ELF-1 (cell line): ENCODE measurements around the gene SARNP.
"Not testable (repeated sequence)": the region's sequence is repeated elsewhere in the genome, so short reads cannot be mapped to it uniquely, and the experiment has no call there.

Source experiments
- DNase-seq: peaks from one replicate; pipeline ENCODE4 v3.0.0-alpha.2; 2016; ENCODE audit warnings: low read depth, low spot score

SARNP gene, protein sequence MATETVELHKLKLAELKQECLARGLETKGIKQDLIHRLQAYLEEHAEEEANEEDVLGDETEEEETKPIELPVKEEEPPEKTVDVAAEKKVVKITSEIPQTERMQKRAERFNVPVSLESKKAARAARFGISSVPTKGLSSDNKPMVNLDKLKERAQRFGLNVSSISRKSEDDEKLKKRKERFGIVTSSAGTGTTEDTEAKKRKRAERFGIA

DNA sequence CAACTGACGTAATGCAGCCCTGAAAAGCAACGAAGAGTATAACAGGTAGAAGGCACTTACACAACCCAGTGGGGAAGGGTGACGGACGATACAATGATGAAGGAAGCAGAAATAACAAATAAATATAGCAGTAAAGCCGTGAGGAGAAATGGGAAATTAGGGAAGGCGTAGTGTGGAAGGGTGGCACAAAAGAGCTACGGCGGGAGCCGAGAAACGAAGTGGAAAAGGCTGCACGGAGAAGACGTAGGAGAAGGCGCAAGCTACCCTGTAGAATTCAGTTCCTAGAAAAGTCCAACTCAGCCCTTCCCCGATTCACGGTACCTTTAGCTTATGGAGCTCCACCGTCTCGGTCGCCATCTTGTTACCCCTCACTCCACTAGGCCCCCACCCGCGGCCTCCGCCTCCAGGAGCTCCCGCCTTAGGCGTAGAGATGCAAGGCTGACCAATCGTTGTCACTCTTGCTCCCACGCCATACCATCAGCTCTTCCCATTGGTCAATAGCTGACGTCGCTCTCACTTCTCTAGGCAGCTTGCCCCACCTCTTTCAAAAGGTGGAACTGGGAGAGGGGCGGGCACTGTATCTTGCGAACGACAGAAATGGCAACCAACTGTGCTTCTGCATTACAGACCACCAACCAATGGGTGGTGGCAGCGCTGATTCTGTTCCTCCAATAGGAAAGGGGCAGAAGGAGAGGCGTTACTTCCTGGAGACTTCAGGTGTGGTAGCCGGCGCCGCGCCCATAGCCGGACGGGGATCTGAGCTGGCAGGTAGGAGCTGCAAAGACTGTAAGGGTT, at the start of gene SARNP, which contains the start of gene ORMDL2:
Gene SARNP (minus strand): TSS at position 380 of the 795 bp plus-strand sequence. CDS start 23 bp downstream, at position 357.
Gene ORMDL2 (plus strand): TSS at position 697 of the 795 bp plus-strand sequence. CDS start 959 bp downstream, outside the sequence.
- DNase-seq, result peak; percentile 100

DNA sequence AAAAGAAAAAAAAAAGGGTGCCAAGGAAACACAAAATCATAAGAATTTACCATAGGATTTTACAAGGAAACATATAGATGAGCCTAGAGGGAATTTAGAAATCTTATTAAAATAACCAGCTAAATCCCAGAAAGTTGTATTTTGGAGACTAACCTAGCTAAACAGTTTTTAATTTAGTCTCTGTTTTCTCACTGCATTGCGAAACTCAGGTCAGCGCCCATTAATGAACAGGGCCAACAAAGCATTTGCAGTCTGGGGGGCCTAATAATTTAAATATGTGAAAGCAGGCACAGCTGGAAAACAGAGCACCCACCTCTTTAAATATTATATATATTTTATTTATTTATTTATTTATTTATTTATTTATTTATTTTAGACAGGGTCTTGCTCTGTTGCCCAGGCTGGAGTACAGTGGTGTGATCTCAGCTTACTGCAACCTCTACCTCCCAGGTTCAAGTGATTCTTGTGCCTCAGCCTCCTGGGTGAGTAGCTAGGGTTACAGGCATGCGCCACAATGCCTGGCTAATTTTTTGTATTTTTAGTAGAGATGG, 49.0 kb upstream of the SARNP start:
- not testable (repeated sequence) for DNase-seq

DNA sequence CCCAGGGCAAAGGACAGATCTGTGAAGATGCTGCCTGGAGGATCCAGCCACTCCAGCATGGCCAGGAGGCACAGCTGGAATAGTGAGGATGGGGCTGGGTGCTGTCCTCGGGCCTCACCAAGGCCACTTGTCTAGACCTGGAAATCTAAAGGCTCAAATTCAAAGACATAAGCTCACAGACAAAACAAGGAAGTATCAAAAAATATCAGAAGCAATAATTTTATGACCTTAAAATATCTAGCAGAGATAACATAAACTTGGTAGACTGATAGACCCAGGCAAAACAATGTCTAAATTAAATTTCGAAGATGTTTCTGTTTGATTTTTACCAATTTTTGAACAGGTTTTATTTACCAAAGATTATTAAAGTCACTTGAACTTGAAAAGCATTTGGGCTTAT, 47.8 kb upstream of the SARNP start:
- no peak for DNase-seq

DNA sequence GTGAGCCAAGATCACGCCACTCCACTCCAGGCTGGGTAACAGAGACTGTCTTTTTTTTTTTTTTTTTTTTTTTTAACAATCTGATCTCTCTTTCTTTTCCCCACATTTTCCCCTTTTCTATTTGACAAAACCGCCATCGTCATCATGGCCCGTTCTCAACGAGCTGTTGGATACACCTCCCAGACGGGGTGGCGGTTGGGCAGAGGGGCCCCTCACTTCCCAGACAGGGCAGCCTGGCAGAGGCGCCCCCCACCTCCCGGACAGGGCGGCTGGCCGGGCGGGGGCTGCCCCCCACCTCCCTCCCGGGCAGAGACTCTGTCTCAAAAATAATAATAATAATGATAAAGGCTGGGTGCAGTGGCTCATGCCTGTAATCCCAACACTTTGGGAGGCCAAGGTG, 45.4 kb upstream of the SARNP start:
- DNase-seq, result not testable (repeated sequence)

DNA sequence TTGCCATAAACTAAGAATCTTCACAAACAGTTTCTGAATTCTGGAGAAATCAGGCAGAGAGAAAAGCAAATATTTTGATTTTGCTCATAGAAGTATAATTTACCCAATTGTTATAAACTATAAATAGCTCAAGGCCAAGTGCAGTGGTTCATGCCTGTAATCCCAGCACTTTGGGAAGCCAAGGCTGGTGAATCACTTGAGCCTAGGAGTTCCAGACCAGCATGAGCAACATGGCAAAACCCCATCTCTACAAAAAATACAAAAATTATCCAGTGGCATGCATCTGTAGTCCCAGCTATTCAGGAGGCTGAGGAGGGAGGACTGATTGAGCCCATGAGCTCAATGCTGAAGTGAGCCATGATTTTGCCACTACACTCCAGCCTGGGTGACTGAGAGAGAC, 44.8 kb upstream of the SARNP start:
- DNase-seq, result no peak

DNA sequence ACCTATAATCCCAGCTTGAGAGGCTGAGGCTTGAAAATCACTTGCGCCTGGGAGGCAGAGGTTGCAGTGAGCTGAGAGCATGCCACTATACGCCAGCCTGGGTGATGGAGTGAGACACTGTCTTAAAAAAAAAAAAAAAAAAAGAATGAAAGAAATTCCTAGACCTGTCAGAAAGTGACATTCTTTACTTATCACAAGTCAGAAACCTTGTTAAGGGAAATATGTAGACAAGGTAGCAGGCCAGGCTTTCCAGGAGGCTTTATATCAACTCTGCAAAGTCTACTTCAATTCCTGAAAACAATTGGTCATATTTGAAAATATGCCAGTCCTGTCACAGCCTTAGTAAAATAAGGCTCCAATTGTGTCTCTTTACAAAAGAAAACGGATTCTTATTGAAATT, 44.3 kb upstream of the SARNP start:
- no peak for DNase-seq

DNA sequence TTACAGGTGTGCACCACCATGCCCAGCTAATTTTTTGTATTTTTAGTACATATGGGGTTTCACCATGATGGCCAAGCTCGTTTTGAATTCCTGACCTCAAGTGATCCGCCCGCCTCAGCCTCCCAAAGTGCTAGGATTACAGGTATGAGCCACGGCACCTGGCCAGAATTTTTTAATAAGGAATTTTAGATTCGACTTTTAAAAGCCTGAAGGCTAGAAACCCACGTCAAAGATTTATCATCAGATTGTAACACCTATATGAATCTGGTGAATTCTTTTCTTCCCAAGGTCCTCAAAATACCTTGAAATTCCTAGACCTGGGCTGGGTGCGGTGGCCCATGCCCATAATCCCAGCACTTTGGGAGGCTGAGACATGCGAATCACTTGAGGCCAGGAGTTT, 43.9 kb upstream of the SARNP start:
- no peak for DNase-seq

DNA sequence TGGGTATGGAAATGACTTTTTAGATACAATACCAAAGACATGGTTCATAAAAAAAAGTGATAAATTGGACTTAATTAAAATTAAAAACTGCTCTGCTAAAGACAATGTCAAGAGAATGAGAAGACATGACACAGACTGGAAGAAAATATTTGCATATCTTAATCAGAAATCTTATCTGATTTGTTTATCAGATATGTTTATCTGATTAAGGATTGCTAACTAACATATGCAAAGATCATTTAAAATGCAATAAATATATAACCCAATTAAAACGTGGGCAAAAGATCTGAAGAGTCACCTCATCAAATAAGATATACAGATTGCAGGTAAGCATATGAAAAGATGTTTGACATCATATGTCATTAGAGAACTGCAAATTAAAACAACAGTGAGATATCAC, 35.2 kb upstream of the SARNP start:
- no peak for DNase-seq

DNA sequence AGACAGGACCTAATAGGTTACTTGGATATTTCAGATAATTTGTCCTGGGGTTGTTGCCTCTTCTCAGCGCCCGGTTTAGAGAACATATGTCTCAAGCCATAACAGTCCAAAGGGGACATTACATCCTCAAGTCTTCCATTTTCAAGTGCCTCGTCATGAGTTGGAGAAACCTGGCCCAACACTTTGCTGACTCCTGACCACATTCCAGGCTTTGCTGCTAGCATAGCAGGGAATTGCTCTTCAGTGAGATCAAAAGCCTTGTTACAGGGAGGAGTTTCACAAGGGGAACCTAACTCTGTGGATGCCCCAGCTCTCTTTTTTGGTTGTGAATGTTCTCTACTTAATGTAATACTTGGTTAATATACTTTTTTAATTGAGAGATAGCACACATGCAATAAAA, 33.4 kb upstream of the SARNP start:
- DNase-seq, result peak; percentile 26

DNA sequence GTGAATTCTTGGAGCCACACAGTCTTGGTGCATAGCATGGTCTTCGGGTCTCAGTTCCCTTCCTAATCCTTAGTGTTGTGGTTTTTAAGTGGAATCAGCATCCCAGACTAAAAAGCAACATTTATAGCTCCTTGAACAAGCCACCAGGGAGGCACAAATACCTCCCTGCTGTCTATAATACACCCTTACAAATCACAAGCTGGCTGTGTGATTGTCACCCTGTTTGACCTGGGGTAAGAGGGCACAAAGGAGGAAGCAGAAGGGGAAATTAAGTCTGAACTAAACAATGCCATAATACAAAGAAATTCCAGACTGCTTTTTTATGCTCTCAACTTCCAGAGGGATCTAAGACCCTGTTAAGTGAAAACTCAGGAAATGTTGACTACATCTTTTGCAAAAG, 32.9 kb upstream of the SARNP start:
- no peak for DNase-seq

DNA sequence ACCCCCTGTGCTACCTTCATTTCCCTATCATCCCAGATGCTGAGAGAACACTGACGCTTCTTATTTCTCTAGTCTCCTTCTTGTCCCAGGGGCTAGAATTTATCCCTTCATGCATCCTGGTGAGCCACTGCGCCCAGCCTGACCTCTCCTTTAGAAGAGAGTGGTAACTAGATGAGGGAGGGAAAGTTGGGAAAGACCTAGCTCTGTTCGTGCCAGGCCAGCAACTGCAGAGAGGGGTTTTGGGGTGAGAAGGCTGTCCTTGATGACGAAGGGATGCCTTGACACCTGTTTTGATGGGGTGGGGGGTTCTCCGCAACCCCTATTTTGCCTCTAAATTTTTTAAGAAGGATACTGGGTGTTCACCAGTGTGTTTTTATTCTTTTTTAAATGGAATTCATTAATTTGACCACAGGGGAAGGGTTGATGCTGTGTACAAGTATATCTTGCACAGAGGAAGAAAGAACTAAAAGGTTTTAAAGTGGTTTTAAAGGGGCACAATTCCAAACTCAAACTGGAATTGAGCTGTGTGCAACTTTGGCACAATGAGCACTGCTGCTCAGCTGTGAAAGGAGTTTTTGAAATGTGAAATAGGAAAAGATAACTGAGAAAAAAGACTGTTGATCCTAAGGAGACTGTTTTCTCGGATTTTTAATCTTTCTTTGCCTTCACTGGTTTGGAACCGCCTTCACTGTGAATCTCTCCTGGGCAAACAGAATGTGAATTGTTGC, 32.3 kb upstream of the SARNP start:
- no peak for DNase-seq

DNA sequence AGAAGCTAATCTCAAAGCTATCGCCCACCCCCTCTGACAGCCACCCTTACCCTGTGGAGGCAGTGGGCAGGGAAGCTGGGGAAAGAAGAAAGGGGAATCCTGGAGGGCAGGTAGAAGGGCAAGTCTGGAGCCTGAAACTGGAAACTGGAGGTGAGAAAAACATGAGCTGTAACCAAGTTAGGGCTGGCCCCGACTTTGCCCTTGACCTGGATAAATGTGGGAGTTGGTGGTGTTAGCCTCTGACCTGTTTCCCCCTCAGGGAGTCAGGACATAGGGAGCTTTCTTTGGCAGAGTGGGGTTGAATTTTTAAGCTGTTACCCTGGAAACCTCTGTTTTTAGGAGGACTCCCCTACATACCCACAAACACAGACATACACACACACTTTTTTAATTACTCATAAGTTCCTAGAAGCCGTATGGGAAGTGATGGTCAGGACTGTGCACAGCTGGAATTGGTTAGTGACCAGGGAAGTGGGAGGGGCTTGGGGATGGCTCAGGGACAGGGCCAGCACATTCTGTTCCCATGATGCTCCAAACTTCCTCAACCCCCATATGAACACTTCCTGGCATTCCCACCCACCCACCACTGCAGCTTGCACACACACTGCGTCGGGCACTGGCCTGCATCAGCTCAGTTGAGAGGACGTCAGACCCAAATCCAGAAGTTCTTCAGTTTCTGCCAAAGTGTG, 30.2 kb upstream of the SARNP start:
- DNase-seq, result peak; percentile 27

DNA sequence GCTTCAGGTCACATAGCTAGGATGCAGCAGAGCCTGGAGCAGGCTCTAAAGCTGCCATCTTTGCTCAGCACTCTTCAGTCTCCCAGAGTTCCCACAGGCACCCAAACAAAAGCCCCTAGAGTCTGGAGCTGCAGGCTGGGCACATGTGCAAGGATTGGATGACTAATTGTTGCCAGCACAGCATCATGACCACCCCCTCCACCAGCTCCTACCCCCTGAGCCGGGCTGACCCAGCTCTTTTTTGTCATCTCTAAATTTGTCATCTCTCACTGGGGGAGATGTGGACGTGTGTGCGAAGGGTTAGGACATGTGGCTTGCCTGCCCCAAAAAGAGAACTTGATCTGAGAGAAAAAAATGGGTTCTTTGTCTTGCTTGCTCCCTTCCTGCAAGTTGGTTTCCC, 29.5 kb upstream of the SARNP start:
- no peak for DNase-seq

DNA sequence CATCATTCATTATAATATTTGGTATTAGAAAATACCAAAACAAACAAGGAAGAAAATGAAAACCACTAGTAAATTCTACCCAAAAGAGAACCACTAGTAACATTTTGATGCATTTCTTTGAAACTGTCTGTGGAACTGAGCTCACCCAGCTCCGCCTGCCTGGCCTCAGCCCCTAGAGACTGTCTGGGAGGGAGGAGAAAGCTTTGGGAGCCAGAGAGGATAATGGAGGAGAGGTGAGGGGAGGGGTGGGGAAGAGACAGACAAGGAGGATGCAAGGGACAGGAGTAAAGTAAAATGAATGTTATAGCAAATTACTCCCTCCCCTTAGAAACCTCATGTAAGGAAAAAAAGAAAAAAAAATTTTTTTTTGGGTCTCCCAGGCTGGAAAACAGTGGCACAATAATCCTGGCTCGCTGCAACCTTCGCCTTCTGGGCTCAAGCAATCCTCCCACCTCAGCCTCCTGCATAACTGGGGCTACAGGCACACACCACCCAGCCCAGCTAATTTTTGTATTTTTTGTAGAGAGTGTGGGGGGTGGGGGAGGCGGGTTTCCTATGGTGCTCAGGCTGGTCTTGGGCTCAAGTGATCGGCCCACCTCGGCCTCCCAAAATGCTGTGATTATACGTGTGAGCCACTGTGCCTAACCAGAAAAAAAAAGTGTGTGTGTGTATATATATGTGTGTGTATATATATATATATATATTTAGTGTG, 28.4 kb upstream of the SARNP start:
- DNase-seq, result no peak

DNA sequence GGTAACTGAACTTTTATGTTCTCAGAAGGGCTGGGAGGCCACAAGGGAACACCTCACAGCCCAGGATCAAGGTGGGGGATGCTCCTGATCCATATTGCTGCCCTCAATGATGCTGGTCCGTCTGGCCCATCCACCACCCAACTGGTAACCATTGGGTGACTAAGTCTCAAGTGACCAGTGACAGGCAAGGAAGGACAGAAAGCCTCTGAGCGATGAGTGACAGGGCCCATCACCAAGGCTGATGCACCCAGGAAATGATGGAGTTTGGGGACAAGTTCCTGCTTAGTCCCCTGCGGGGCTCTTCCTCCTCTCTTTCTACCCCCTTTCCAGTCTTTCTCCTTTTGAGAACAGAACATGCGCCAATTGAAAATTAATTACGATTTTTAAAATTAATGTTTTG, 27.8 kb upstream of the SARNP start:
- no peak for DNase-seq

DNA sequence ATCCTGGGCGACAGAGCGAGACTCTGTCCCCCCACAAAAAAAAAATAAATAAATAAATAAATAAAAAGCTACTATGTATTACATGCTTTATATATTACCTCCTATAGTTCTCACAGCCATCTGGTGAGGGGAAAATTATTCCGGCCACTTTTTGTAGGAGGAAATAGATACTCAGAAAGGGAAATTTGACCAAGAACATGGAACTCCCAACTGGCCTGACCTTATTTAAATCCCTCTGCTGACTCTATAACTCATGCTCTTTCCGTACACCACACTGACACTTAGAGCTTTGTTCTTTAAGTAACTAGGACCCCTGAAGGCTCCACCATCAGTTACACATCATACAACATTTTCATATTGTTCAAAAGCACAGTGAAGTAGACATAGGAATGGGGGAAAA, 27.4 kb upstream of the SARNP start:
- DNase-seq, result no peak

DNA sequence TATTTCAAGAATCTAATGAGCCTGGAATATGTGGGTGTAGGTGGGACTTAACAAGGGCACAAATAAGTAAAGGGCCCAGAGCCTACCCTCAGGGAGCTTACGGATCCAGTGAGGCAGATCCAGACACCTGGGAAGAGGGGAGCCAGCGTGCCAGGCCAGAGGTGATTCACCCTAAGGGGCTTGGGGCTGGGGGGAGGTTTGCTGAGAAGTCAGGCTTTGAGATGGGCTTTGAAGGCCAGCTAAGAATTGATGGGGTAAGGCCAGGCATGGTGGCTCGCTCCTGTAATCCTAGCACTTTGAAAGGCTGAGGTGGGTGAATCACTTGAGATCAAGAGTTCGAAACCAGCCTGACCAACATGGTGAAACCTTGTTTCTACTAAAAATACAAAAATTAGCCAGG, 25.9 kb upstream of the SARNP start:
- peak; percentile 13 for DNase-seq

DNA sequence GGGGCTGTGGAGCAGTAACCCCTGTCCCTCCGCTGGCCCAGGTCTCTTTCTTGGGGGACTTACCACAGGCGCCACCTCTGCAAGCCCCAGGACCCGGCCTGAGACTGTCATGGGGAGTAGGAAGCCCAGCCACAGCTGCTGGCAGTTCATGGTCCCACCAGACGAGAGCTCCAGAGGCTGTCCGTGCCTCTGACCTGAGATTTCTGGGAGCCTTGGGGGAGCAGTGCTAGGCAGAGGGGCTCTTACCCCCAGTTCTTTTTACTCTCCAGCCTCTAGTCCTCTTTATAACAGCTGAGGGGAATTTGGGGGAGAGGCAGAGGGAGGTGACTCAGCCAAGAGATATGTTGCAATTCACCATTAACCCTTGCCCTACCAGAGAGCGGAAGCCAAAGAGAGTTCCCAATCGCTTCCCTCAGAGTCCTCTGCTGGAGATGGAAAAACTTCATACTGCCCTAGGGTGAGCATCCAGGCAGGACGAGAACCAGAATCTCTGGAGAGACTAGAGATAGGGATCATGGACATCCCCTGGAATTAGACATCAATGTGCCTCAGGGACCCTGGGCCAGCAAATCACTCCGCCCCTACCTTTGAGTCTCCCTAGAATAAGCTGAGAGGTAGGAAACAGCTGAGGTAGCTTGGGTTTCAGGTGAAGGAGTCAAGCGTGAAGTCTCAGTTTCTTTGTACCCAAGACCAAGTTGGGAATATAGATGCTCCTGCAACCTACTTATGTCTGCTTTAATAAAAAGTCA, 25.3 kb upstream of the SARNP start, which contains the start of gene MMP19:
Gene MMP19 (minus strand): TSS at position 256 of the 749 bp plus-strand sequence. CDS start 106 bp downstream, at position 150.
- peak; percentile 76 for DNase-seq

DNA sequence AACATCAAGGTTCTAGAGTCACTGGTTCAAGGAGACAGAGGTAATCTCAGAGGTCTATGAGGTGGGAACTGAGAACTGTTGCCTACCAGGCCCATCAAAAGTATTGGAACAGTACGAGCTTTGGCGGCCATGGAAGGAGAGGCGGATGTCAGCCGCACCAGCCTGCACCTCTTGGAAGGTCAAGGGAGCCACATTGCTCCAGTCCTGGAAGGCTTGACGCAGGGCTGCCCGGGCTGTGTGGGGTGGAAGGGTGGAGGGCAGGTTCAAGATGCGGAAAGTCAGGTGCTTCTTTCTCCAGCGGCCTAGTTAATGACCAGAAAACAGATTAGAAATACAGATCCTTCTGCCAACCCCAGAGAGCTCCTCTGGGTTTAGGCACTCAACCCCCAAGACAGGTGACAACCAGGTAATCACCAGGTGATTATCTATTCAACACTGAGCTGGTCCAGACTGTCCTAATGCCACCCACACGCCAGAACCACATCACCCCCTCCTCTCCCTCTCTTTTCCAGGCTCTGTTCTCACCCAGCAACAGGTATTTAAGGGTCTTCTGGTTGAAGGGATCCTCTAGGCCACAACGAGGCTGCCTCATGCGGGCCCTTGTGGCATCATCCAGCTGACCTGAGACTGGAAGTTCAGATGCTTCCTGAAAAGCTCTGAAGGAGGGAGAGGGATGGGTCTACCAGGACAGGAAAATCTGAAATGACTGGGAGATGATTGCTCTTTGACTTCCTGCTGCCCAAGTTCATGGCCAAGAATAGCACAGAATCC, 23.2 kb upstream of the SARNP start:
- DNase-seq, result no peak
